GM19324 (cell line): Measurements from ENCODE around the gene LRRC18.

Experiments used
- ATAC-seq: cut with Tn5 transposase; IDR thresholded peaks from one replicate; pipeline ENCODE4 v1.9.1; 2021; ENCODE audit warnings: mild to moderate bottlenecking, moderate library complexity; ENCODE audit not compliant: unreplicated experiment, low FRiP score

The LRRC18 gene

DNA sequence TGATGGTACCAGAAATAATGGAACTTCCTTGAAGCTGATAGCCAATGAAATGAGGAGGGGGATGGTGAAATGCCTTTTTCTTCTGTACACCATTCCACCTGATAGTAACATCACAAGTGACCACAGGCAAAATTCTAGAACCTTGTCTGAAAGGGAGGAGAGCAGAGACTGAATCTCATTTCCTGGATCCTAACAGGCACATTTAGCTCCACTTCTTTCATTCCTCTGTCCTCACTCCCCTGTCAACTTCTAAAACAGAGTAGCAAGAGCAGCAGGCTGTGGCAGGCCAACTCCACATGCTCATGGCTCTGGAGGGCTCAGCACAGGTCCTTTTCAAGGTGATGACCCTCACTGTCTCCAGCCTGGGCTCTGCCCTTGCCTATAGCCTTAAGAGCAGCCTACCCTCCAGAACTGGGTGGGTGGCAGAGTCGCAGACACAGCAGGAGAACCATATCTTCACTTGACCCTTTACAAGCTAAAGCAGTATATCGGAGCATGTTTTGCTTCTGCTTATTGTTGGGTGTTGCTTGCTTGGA lies at the start of gene LRRC18:
TSS of gene LRRC18 (minus strand) at position 51 of the 536 bp plus-strand sequence. CDS start 25,685 bp downstream, outside the sequence.
- no peak for ATAC-seq

- no peak for ATAC-seq
These were observed 46.0 kb upstream of the LRRC18 start for GRCh38 chr10:48985621-48986158.

GRCh38 chr10:48983648-48984351 lies 44.2 kb upstream of the LRRC18 start:
- ATAC-seq: no peak

GRCh38 chr10:48982584-48982983 lies 42.9 kb upstream of the LRRC18 start:
- ATAC-seq: no peak

- no peak for ATAC-seq
These were observed 41.8 kb upstream of the LRRC18 start for GRCh38 chr10:48981310-48981907.

DNA sequence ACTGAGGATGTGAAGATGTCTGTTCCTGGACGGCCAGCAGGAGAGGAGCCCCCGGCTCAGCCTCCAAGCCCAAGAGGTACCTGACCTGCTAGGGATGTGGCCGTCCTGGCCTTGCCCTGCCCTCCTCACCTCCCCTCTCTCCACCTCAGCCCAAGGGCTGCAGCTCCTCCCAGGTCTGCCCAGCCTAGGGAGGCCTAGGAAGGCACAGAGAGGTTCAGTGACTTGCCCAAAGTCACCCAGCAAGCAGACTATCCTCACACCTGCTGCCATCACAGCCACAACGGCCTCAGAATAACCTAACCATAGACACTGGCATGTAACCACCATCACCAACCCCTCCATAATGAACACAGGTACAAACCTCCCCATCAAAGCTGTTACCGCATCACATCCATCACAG lies 38.7 kb upstream of the LRRC18 start:
- ATAC-seq: no peak

GRCh38 chr10:48976196-48976595 lies 36.6 kb upstream of the LRRC18 start:
- no peak for ATAC-seq

DNA sequence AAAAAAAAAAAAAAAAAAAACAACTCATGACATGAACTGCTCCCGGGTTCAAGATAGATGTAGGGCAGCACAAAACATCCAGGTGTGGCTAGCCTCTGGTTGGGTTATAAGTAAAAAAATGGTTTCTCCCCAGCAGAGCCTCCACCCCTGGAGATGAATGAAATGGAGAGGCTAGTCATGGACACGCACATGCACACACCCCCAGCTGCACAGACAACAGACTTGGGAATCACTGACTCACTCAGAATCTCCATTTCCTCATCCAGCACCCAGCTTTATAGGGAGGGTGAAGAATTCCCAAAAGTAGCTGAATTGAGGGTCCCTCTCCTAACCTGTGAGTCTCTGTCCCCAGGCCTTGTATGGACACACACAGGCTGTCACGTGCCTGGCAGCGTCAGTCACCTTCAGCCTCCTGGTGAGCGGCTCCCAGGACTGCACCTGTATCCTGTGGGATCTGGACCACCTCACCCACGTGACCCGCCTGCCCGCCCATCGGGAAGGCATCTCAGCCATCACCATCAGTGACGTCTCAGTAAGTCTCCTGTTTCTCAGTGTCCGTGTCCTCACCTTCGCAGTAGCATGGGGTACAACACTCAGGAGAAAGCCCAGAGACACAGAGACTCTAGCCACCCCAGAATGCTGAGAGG lies 35.0 kb upstream of the LRRC18 start:
- no peak for ATAC-seq

- ATAC-seq: no peak
These were observed 33.4 kb upstream of the LRRC18 start for GRCh38 chr10:48973065-48973464.

DNA sequence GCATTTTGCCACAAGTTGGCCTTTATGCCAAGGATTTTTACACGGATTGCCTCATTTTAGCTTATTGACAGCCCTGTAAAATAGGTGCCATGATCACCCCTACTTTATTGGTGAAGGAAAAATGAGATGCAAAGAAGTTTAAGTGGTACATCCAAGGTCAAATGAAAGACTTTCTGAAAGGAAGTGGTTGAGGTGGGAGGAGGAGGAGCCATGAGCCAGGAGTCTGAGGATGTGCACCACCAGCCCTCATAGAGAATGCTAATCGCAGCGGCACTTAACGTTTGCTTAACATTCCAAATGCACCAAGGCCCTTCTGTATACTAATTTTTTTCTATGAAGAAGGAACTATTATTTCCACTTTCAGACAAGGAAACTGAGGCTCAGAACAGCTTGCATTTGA lies 31.0 kb upstream of the LRRC18 start:
- no peak for ATAC-seq

DNA sequence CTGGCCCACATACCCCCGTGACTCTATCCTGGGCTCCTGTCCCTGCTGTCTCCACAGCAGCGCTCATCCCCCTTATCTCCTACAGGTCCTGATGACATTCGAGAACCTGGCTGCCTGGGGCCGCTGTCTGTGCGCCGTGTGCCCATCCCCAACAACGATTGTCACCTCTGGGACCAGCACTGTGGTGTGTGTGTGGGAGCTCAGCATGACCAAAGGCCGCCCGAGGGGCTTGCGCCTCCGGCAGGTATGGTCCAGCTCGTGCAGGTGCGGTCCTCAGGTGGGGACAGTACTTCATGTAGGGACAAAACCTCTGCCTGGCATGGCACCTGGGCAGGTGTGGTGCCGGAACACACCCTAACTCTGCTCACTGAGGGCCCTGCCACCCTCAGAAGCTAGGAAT lies 30.4 kb upstream of the LRRC18 start:
- no peak for ATAC-seq

- ATAC-seq: no peak
These were observed 28.4 kb upstream of the LRRC18 start for GRCh38 chr10:48968036-48968435.

GRCh38 chr10:48965460-48965859 lies 25.8 kb upstream of the LRRC18 start:
- no peak for ATAC-seq

DNA sequence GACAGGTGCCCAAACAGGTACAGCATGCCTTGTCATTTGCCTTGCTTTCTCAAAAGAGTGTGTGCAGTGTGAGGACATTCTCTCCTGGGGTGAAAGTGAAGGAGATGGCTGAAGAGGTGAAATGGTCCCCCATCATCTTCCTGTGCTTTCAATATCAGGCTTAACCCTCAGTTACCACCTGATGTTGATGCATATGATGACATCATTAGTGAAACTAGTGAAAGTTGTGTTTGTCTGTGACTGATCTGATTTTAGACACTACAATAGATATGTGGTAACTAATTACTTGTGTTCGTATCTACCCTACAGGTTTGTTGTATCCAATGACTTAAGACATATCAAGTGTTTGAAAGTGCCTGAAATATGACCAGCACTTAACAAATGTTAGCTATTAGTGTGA lies 24.4 kb upstream of the LRRC18 start:
- no peak for ATAC-seq

GRCh38 chr10:48958598-48959190 lies 19.1 kb upstream of the LRRC18 start:
- no peak for ATAC-seq

DNA sequence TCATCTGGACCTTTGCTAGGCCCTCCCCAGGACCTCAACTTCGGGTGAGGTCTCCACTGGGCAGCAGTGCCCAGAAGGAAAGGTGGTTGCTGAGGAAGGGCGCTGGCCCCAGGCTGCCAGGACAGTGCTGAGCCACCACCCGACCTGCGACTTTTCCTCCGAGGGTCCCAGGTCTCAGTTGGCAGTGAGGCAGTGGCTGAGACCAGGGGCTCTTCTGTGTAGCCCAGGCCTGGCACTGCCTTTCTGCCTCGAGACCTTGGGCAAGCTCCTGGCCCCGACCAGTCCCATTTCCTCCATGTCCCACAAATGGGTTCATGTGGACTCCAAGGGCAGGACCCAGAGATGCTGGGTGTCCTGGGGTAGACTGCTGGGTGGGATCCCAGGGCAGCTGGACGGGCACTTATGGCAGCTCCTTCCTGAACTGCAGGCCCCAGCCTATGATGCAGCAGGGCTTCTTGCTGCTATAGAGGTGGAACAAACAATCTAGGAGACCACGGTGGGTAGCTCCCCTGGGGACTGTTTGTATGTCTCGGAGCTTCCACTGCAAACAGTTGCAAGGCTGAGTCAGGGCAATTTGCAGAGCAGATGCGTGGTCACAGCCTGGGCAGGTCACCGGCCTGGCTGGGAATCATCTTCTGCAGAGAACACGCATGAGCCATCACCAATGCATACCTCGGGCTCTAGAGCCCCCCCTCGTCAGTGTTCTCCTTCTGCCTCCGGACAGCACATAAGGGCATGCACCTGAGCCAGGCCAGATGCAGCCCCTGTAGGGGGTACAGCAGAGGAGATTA lies 17.9 kb upstream of the LRRC18 start:
- no peak for ATAC-seq

- ATAC-seq: no peak
These were observed 12.1 kb upstream of the LRRC18 start for GRCh38 chr10:48951707-48952106.

GRCh38 chr10:48948470-48949037 lies 8.9 kb upstream of the LRRC18 start:
- ATAC-seq: no peak

DNA sequence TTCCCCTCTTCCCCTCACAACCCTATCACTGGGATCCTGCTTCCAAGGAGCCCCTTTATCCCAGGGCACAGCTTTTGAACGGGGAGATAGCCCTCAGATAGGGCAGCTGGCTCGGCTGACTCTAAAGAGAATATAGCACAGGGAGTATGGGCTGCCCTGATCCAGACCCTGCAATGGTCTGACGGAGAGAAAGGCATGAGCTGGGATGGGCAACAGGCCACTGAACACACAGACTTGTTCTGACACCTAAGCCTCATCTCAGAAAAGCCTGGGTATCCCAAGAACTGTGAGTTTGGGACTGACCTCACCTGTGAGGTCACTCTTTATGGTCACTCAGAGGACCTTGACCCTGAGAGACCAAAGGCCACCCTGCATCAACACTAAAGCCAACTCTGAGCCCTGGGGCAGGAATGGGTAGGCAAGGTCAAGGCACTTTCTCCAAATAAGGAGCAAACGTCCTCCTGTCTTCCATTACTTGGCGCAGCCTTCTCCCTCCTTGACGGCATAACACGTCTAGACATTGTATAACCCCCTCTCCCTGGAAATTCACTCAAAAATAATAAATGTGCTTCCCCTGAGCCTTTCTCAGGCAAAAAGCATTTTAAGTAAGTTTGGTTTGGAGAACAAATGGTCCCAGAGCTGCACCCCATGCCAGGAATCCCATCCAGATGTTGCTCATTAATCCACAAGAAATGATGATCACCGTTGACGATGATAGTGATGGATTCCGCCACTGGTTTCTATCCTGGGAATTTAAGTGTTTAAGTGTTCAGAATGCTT lies 8.2 kb upstream of the LRRC18 start:
- no peak for ATAC-seq
